Stimulated activated CD8-positive, alpha-beta memory T cell treated with anti-CD3 and anti-CD28 coated beads, Interleukin-7, amount 100 ng/mL, for 24 hours (primary cell): ENCODE results near the gene TMEM63C.

Experiments
- DNase-seq: peaks from one replicate; pipeline ENCODE4 v3.0.0-alpha.2; 2020; ENCODE audit warnings: low read depth

The TMEM63C gene

GRCh38 chr14:77224212-77224611 lies 42.6 kb downstream of the TMEM63C start:
- DNase-seq: no peak

- no peak for DNase-seq
These were observed 43.7 kb downstream of the TMEM63C start for GRCh38 chr14:77225254-77225653.

GRCh38 chr14:77225892-77226557 lies 44.4 kb downstream of the TMEM63C start:
- DNase-seq: no peak

GRCh38 chr14:77228056-77228455 lies 46.5 kb downstream of the TMEM63C start:
- no peak for DNase-seq

GRCh38 chr14:77230914-77231313 lies 49.3 kb downstream of the TMEM63C start:
- no peak for DNase-seq

GRCh38 chr14:77231721-77232120 lies 50.1 kb downstream of the TMEM63C start:
- DNase-seq: no peak

- DNase-seq: no peak
These were observed 55.2 kb downstream of the TMEM63C start for GRCh38 chr14:77236814-77237213.

- no peak for DNase-seq
These were observed 56.8 kb downstream of the TMEM63C start for GRCh38 chr14:77238356-77238755.

GRCh38 chr14:77238996-77239395 lies 57.4 kb downstream of the TMEM63C start:
- no peak for DNase-seq

- no peak for DNase-seq
These were observed 57.8 kb downstream of the TMEM63C start for GRCh38 chr14:77239412-77239811.

- no peak for DNase-seq
These were observed 58.8 kb downstream of the TMEM63C start for GRCh38 chr14:77240336-77240915.

GRCh38 chr14:77241955-77242354 lies 60.4 kb downstream of the TMEM63C start:
- no peak for DNase-seq

GRCh38 chr14:77242752-77243151 lies 61.2 kb downstream of the TMEM63C start:
- DNase-seq: no peak

- no peak for DNase-seq
These were observed 62.3 kb downstream of the TMEM63C start for GRCh38 chr14:77243853-77244252.

- DNase-seq: no peak
These were observed 64.2 kb downstream of the TMEM63C start for GRCh38 chr14:77245820-77246219.

- no peak for DNase-seq
These were observed 65.2 kb downstream of the TMEM63C start for GRCh38 chr14:77246784-77247183.

- DNase-seq: no peak
These were observed 67.1 kb downstream of the TMEM63C start for GRCh38 chr14:77248666-77249065.

- no peak for DNase-seq
These were observed 67.7 kb downstream of the TMEM63C start for GRCh38 chr14:77249286-77249685.

GRCh38 chr14:77250927-77251326 lies 69.3 kb downstream of the TMEM63C start:
- no peak for DNase-seq

GRCh38 chr14:77251870-77252269 lies 70.3 kb downstream of the TMEM63C start:
- DNase-seq: no peak

- no peak for DNase-seq
These were observed 72.0 kb downstream of the TMEM63C start for GRCh38 chr14:77253333-77254190.

GRCh38 chr14:77256694-77257093 lies 75.1 kb downstream of the TMEM63C start:
- no peak for DNase-seq

GRCh38 chr14:77257700-77258099 lies 76.1 kb downstream of the TMEM63C start:
- DNase-seq: no peak
